Measurements from ENCODE around the gene MARCO.

MARCO gene

GRCh38 chr2:118942031-118942430 lies at the start of gene MARCO:
MARCO (plus strand) TSS chr2:118942194; CDS start chr2:118942301, 107 bp downstream.
- DNase-seq, result no peak

- DNase-seq, result no peak
Measured at GRCh38 chr2:118893100-118893499, 48.9 kb upstream of the MARCO start.

- DNase-seq, result no peak
Measured at GRCh38 chr2:118902266-118903028, 39.5 kb upstream of the MARCO start.

- no peak for DNase-seq
Measured at GRCh38 chr2:118903029-118903351, 39.0 kb upstream of the MARCO start.

GRCh38 chr2:118903551-118904479 lies 38.2 kb upstream of the MARCO start:
- DNase-seq, result no peak

- DNase-seq, result no peak
Measured at GRCh38 chr2:118905206-118905605, 36.8 kb upstream of the MARCO start.

- DNase-seq, result no peak
Measured at GRCh38 chr2:118906186-118906585, 35.8 kb upstream of the MARCO start.

- DNase-seq, result no peak
Measured at GRCh38 chr2:118907759-118908158, 34.2 kb upstream of the MARCO start.

GRCh38 chr2:118909191-118909590 lies 32.8 kb upstream of the MARCO start:
- no peak for DNase-seq

- DNase-seq, result no peak
Measured at GRCh38 chr2:118911166-118911856, 30.7 kb upstream of the MARCO start.

- DNase-seq, result no peak
Measured at GRCh38 chr2:118911936-118912335, 30.1 kb upstream of the MARCO start.

GRCh38 chr2:118913131-118913802 lies 28.7 kb upstream of the MARCO start:
- DNase-seq, result no peak

GRCh38 chr2:118913803-118914645 lies 28.0 kb upstream of the MARCO start:
- no peak for DNase-seq

- no peak for DNase-seq
Measured at GRCh38 chr2:118914721-118915453, 27.1 kb upstream of the MARCO start.

- no peak for DNase-seq
Measured at GRCh38 chr2:118918017-118918416, 24.0 kb upstream of the MARCO start.

GRCh38 chr2:118921646-118922045 lies 20.3 kb upstream of the MARCO start:
- DNase-seq, result no peak

- DNase-seq, result no peak
Measured at GRCh38 chr2:118922254-118922653, 19.7 kb upstream of the MARCO start.

- no peak for DNase-seq
Measured at GRCh38 chr2:118923371-118923770, 18.6 kb upstream of the MARCO start.

GRCh38 chr2:118925476-118925875 lies 16.5 kb upstream of the MARCO start:
- no peak for DNase-seq

GRCh38 chr2:118925981-118926380 lies 16.0 kb upstream of the MARCO start:
- no peak for DNase-seq

- no peak for DNase-seq
Measured at GRCh38 chr2:118929059-118929458, 12.9 kb upstream of the MARCO start.

Measured in activated CD4-positive, alpha-beta T cell treated with anti-CD3 and anti-CD28 coated beads, Interleukin-2, amount 50 U/mL, for 48 hours (primary cell).